ENCODE data around the gene LRIG2. TPM values are rescaled to one million over a fixed set of nuclear protein-coding genes. Genes with fewer than 3 reads are reported as not detected.
"Not testable (repeated sequence)": the region's sequence is repeated elsewhere in the genome, so short reads cannot be mapped to it uniquely, and the experiment has no call there.

LRIG2 gene, protein sequence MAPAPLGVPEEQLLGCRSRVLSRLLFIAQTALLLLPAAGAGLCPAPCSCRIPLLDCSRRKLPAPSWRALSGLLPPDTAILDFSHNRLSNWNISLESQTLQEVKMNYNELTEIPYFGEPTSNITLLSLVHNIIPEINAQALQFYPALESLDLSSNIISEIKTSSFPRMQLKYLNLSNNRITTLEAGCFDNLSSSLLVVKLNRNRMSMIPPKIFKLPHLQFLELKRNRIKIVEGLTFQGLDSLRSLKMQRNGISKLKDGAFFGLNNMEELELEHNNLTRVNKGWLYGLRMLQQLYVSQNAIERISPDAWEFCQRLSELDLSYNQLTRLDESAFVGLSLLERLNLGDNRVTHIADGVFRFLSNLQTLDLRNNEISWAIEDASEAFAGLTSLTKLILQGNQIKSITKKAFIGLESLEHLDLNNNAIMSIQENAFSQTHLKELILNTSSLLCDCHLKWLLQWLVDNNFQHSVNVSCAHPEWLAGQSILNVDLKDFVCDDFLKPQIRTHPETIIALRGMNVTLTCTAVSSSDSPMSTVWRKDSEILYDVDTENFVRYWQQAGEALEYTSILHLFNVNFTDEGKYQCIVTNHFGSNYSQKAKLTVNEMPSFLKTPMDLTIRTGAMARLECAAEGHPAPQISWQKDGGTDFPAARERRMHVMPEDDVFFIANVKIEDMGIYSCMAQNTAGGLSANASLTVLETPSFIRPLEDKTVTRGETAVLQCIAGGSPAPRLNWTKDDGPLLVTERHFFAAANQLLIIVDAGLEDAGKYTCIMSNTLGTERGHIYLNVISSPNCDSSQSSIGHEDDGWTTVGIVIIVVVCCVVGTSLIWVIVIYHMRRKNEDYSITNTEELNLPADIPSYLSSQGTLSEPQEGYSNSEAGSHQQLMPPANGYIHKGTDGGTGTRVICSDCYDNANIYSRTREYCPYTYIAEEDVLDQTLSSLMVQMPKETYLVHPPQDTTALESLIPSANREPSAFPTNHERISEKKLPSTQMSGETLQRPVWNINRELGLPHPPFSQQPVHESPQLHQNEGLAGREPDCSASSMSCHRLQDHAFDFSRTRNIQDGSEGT
- total RNA-seq (12.7 and 19.1 TPM in 2 replicates), polyA plus RNA-seq (3.6 and 4.3 TPM in 2 replicates)

DNA sequence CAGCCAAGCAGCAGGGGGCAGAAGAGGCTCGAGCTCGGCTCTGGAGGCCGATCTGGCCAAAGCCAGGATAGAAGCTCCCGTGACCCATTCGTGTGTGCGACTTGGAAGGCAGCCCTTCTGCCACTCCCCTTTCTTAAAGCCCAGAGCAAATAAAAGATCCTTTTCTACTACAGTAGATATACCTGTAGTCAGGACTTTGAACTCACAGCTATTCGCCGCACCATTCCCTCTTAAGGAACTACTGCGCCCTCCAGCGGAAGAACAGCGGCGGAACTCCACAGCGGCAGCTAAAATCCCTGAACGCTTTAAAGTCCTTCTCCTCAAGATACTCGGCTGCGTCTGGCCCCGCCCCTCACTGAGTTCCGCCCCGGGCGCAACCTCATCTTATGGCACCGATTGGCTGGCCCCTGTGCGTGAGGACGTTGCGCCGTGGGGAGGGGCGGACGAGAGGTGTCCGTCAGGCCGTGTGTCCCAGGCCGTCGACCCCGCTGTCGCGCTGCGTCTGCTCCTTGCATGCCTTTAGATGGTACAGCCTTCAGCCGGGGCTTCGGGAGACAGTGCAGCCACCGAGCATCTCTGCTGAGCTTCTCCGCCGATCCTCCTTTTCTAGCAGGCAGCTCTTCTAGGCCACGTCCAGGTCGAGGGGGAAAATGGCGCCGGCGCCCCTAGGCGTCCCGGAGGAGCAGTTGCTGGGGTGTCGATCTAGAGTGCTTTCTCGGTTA, at the start of gene LRIG2:
Gene LRIG2 (plus strand): TSS at position 442 of the 722 bp plus-strand sequence. CDS start 209 bp downstream, at position 651.
- peak within 1 kb of the TSS; percentile 82 for H3K4me3 ChIP-seq
- TF ChIP-seq, protein P1, sequence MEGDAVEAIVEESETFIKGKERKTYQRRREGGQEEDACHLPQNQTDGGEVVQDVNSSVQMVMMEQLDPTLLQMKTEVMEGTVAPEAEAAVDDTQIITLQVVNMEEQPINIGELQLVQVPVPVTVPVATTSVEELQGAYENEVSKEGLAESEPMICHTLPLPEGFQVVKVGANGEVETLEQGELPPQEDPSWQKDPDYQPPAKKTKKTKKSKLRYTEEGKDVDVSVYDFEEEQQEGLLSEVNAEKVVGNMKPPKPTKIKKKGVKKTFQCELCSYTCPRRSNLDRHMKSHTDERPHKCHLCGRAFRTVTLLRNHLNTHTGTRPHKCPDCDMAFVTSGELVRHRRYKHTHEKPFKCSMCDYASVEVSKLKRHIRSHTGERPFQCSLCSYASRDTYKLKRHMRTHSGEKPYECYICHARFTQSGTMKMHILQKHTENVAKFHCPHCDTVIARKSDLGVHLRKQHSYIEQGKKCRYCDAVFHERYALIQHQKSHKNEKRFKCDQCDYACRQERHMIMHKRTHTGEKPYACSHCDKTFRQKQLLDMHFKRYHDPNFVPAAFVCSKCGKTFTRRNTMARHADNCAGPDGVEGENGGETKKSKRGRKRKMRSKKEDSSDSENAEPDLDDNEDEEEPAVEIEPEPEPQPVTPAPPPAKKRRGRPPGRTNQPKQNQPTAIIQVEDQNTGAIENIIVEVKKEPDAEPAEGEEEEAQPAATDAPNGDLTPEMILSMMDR (IDR thresholded peaks at IDR 0.05; ENCODE audit: poor library complexity), result peak; percentile 89
- no peak for TF ChIP-seq EZH2phosphoT487 (IDR thresholded peaks at IDR 0.05; ENCODE audit: low read depth, severe bottlenecking, unreplicated experiment)
- DNase-seq (ENCODE audit: low spot score), result peak; percentile 99
- H3K79me2 ChIP-seq, result peaks cover 45% of the 10 kb centered on the region
- peak within 1 kb of the TSS; percentile 95 for H3K4me2 ChIP-seq
- H2AFZ ChIP-seq, result peak within 1 kb of the TSS; percentile 60
- H3K4me1 ChIP-seq (ENCODE audit: insufficient read depth), result peaks cover 16% of the 10 kb centered on the region
- H4K20me1 ChIP-seq (ENCODE audit: insufficient read depth, poor library complexity, severe bottlenecking), result peaks cover 23% of the 10 kb centered on the region
- WGBS (ENCODE audit: low lambda C conversion rate, missing lambda C conversion rate), result under 1% methylated on average over 49 of the region's 49 CpGs
- peak within 1 kb of the TSS; percentile 95 for H3K27ac ChIP-seq
- no peaks in the 10 kb centered on the region for H3K9me2 ChIP-seq (replicated peaks; ENCODE audit: insufficient read depth)
- no peaks in the 10 kb centered on the region for H3K27me3 ChIP-seq
- no peaks in the 10 kb centered on the region for H3K9me3 ChIP-seq (ENCODE audit: low read depth)
- H3K36me3 ChIP-seq (replicated peaks; ENCODE audit: insufficient read depth, low read depth), result no peaks in the 10 kb centered on the region

DNA sequence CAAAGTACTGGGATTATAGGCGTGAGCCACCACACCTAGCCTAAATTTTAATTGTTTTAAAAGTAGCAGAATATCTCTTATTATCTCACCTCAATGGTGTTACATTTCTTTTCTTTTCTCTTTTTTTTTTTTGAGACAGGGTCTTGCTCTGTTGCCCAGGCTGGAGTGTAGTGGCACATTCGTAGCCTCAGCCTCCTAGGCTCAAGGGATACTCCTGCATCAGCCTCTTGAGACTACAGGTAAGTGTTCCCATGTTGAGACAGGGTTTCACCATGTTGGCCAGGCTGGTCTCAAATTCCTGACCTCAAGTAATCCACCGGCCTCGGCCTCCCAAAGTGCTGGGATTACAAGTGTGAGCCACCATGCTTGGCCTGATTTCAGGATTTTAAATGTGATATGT, 49.7 kb upstream of the LRIG2 start:
- not testable (repeated sequence) for H3K27me3 ChIP-seq; H3K36me3 ChIP-seq (replicated peaks; ENCODE audit: insufficient read depth, low read depth); H3K9me3 ChIP-seq (ENCODE audit: low read depth); H3K79me2 ChIP-seq; H3K4me3 ChIP-seq; H3K9me2 ChIP-seq (replicated peaks; ENCODE audit: insufficient read depth); H3K27ac ChIP-seq; H3K4me2 ChIP-seq; H4K20me1 ChIP-seq (ENCODE audit: insufficient read depth, poor library complexity, severe bottlenecking); DNase-seq (ENCODE audit: low spot score); H2AFZ ChIP-seq
- 98% methylated on average over 4 of the region's 4 CpGs for WGBS (ENCODE audit: low lambda C conversion rate, missing lambda C conversion rate)
- H3K4me1 ChIP-seq (ENCODE audit: insufficient read depth), result peaks cover 15% of the 10 kb centered on the region

DNA sequence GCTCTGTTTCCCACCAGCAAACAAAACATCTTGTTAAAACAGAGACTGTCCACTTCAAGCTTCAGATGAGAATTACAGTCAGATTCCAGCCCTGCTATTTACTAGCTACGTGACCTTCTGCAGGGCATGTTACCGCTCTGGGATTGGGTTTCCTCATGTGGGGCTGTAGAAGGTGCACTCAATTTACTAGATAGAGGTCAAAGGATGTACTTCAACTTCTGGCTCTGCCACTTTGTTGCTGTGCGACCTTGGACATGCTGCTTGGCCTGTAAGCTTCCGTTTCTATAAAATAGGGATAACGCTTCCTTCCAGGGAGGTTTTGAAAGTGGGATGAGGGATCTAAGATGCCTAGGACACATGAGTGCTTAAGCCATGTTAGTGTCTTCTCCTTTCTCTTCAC, 46.0 kb upstream of the LRIG2 start:
- no peak overlapping the region for H3K27ac ChIP-seq
- no peak for DNase-seq (ENCODE audit: low spot score)
- H3K27me3 ChIP-seq, result no peaks in the 10 kb centered on the region
- H3K79me2 ChIP-seq, result no peaks in the 10 kb centered on the region
- no peak overlapping the region for H3K4me2 ChIP-seq
- no peaks in the 10 kb centered on the region for H3K36me3 ChIP-seq (replicated peaks; ENCODE audit: insufficient read depth, low read depth)
- H3K9me3 ChIP-seq (ENCODE audit: low read depth), result no peaks in the 10 kb centered on the region
- H3K4me1 ChIP-seq (ENCODE audit: insufficient read depth), result peaks cover 6% of the 10 kb centered on the region
- H4K20me1 ChIP-seq (ENCODE audit: insufficient read depth, poor library complexity, severe bottlenecking), result no peaks in the 10 kb centered on the region
- 56% methylated on average over 5 of the region's 5 CpGs for WGBS (ENCODE audit: low lambda C conversion rate, missing lambda C conversion rate)
- TF ChIP-seq EZH2phosphoT487 (IDR thresholded peaks at IDR 0.05; ENCODE audit: low read depth, severe bottlenecking, unreplicated experiment), result no peak
- TF ChIP-seq, protein P1 (IDR thresholded peaks at IDR 0.05; ENCODE audit: poor library complexity), result no peak
- TF ChIP-seq EZH2 (IDR thresholded peaks at IDR 0.05; ENCODE audit: borderline replicate concordance), result no peak
- H2AFZ ChIP-seq, result no peak overlapping the region
- H3K4me3 ChIP-seq, result no peak overlapping the region
- no peaks in the 10 kb centered on the region for H3K9me2 ChIP-seq (replicated peaks; ENCODE audit: insufficient read depth)

Data from hepatocyte (in vitro differentiated cells).